ENCODE results near the gene PTPRB.

DNA sequence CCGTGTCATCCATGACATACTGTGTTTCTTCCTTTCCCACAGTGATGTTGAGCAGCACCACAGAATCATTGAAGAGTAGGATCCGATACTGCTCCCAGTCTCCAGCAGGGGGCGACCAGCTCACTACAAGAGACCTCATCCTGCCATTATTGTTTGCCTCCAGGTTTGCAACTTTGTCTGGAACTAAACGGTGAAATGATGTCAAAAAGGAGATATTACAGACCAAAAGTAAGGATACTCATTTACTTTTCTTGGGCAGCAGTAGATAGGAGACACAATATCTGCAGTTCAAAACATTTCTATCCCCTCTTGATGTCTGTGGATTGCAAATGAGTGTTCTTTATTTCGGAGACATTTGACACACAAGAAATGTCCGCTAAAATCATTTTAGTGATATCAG, 47.2 kb downstream of the PTPRB start:
- no peak for TF ChIP-seq POLR2AphosphoS5 (IDR thresholded peaks at IDR 0.05)
- TF ChIP-seq, protein P1, sequence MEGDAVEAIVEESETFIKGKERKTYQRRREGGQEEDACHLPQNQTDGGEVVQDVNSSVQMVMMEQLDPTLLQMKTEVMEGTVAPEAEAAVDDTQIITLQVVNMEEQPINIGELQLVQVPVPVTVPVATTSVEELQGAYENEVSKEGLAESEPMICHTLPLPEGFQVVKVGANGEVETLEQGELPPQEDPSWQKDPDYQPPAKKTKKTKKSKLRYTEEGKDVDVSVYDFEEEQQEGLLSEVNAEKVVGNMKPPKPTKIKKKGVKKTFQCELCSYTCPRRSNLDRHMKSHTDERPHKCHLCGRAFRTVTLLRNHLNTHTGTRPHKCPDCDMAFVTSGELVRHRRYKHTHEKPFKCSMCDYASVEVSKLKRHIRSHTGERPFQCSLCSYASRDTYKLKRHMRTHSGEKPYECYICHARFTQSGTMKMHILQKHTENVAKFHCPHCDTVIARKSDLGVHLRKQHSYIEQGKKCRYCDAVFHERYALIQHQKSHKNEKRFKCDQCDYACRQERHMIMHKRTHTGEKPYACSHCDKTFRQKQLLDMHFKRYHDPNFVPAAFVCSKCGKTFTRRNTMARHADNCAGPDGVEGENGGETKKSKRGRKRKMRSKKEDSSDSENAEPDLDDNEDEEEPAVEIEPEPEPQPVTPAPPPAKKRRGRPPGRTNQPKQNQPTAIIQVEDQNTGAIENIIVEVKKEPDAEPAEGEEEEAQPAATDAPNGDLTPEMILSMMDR (IDR thresholded peaks at IDR 0.05): peak; percentile 67 to 85 (median 80)
- no peak for TF ChIP-seq EP300 (IDR thresholded peaks at IDR 0.05)
